Camera-type eye (tissue), 1 donor: ENCODE results near the gene SBK3. TPM values are rescaled to one million over a fixed set of nuclear protein-coding genes. Genes with fewer than 3 reads are reported as not detected.

Source experiments
- total RNA-seq: library from RNA; depleted of rRNA; stranded (reverse); fragments of >200 nt; gene quantifications from one replicate; pipeline ENCODE4 v1.2.3, GENCODE V29; 2014

SBK3 gene, protein sequence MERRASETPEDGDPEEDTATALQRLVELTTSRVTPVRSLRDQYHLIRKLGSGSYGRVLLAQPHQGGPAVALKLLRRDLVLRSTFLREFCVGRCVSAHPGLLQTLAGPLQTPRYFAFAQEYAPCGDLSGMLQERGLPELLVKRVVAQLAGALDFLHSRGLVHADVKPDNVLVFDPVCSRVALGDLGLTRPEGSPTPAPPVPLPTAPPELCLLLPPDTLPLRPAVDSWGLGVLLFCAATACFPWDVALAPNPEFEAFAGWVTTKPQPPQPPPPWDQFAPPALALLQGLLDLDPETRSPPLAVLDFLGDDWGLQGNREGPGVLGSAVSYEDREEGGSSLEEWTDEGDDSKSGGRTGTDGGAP
- not detected for total RNA-seq

GRCh38 chr19:55545443-55545842, at the start of gene SBK3:
SBK3 (minus strand) TSS chr19:55545543; CDS start chr19:55545543, 0 bp downstream.

DNA sequence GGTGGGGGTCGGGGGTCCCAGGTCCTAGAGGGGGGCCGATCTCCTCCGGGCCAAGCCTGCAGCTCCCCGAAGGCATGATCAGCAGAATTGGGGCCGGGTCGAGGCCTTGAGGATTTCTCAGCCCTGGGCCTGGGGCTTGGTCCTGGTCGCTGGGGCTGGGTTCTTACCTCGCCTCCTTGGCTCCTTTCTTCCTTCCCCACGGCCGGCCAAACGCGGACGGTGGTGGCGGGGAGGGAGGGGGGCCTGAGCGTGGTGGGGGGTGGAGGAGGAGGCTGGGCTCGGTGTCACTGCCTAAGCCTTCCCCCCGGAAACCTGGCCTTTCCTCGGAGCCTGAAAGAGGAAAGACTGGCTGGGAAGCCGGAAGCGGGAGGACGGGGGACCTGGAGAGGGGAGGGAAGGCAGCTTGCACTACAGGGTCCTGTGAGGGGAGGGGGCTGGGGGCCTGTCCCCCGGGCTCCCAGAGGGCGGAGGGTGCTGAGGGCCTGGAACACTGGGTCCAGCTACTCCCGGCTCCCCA, 35.3 kb upstream of the SBK3 start, which contains the start of gene ZNF579:
ZNF579 (minus strand) TSS at position 221 of the 517 bp plus-strand sequence. CDS start 1,209 bp downstream, outside the sequence.

GRCh38 chr19:55536951-55537740, 8.2 kb downstream of the SBK3 start, which contains the start of gene SBK2:
SBK2 (minus strand) TSS chr19:55537133; CDS start chr19:55536294, 839 bp downstream.

Other genes with a start within 250 kb of the SBK3 start
- gene TMEM150B, start 220.2 kb downstream of the SBK3 start, total RNA-seq, result 1.1 TPM
- 40.3 TPM for gene KMT5C, start 205.7 kb downstream of the SBK3 start, total RNA-seq
- gene COX6B2, start 190.8 kb downstream of the SBK3 start, total RNA-seq, result 0.60 TPM
- gene GARIN5B, start 182.3 kb downstream of the SBK3 start, total RNA-seq, result not detected
- gene IL11, start 175.1 kb downstream of the SBK3 start, total RNA-seq, result 1.1 TPM
- not detected for gene TMEM190, start 168.7 kb downstream of the SBK3 start, total RNA-seq
- gene TMEM238, start 161.3 kb downstream of the SBK3 start, total RNA-seq, result 0.99 TPM
- gene RPL28, start 159.6 kb downstream of the SBK3 start, total RNA-seq, result 472 TPM
- 21.2 TPM for gene UBE2S, start 137.8 kb downstream of the SBK3 start, total RNA-seq
- 1.5 TPM for gene SHISA7, start 102.2 kb downstream of the SBK3 start, total RNA-seq
- 22.9 TPM for gene ISOC2, start 83.9 kb downstream of the SBK3 start, total RNA-seq
- gene C19orf85, start 80.8 kb downstream of the SBK3 start, total RNA-seq, result not detected
- 2.3 TPM for gene ZNF628, start 68.9 kb downstream of the SBK3 start, total RNA-seq
- gene NAT14, start 60.4 kb downstream of the SBK3 start, total RNA-seq, result 13.0 TPM
- 20.5 TPM for gene SSC5D, start 57.1 kb downstream of the SBK3 start, total RNA-seq
- 0.99 TPM for gene SBK2, start 8.4 kb downstream of the SBK3 start, total RNA-seq
- 3.6 TPM for gene ZNF579, start 35.3 kb upstream of the SBK3 start, total RNA-seq
- 8.7 TPM for gene FIZ1, start 54.0 kb upstream of the SBK3 start, total RNA-seq
- 10.4 TPM for gene ZNF524, start 54.7 kb upstream of the SBK3 start, total RNA-seq
- 5.4 TPM for gene ZNF865, start 60.1 kb upstream of the SBK3 start, total RNA-seq
- gene ZNF784, start 79.0 kb upstream of the SBK3 start, total RNA-seq, result 9.3 TPM
- 10.8 TPM for gene ZNF580, start 95.5 kb upstream of the SBK3 start, total RNA-seq
- 9.7 TPM for gene ZNF581, start 98.1 kb upstream of the SBK3 start, total RNA-seq
- 10.9 TPM for gene CCDC106, start 102.7 kb upstream of the SBK3 start, total RNA-seq
- gene U2AF2, start 109.5 kb upstream of the SBK3 start, total RNA-seq, result 105 TPM
- gene EPN1, start 129.7 kb upstream of the SBK3 start, total RNA-seq, result 72.5 TPM
- gene NLRP9, start 192.9 kb upstream of the SBK3 start, total RNA-seq, result not detected
- gene RFPL4A, start 213.6 kb upstream of the SBK3 start, total RNA-seq, result not detected
- gene RFPL4AL1, start 223.6 kb upstream of the SBK3 start, total RNA-seq, result not detected